KBM-7 (cell line): ENCODE results near the gene GLS2.
A peak's percentile ranks its signal among the peaks of the same experiment; 100 is the strongest.
"Not testable (repeated sequence)": the region's sequence is repeated elsewhere in the genome, so short reads cannot be mapped to it uniquely, and the experiment has no call there.

ENCODE experiments used
- DNase-seq: peaks from one replicate; pipeline ENCODE4 v3.0.0-alpha.2; 2015
- in situ Hi-C: fragments of 300-500 bp; cut with MboI; formaldehyde crosslinking; loops from 2 replicates; pipeline ENCODE4 v1.14.3; 2020; ENCODE audit warnings: low sequenced_read_pairs, low pct_unique_long_range_greater_than_20kb, mixed read lengths

GLS2 gene

GRCh38 chr12:56488041-56488955 lies at the start of gene GLS2:
TSS of gene GLS2 (minus strand) at chr12:56488161. CDS start at chr12:56488118, 43 bp downstream.
- in situ Hi-C loops: no loop called here
- no peak for DNase-seq

GRCh38 chr12:56537546-56537945 lies 49.6 kb upstream of the GLS2 start:
- in situ Hi-C loops: no loop called here
- no peak for DNase-seq

- no peak for DNase-seq
- in situ Hi-C loops: no loop called here
Measured at GRCh38 chr12:56530390-56531055, 42.6 kb upstream of the GLS2 start.

GRCh38 chr12:56529656-56530055 lies 41.7 kb upstream of the GLS2 start:
- in situ Hi-C loops: no loop called here
- DNase-seq: no peak

GRCh38 chr12:56528846-56529245 lies 40.9 kb upstream of the GLS2 start:
- in situ Hi-C loops: no loop called here
- DNase-seq: no peak

GRCh38 chr12:56522411-56523193 lies 34.6 kb upstream of the GLS2 start:
- in situ Hi-C loops: no loop called here

GRCh38 chr12:56521590-56522371 lies 33.8 kb upstream of the GLS2 start, which contains the start of gene RBMS2:
TSS of gene RBMS2 (plus strand) at chr12:56521820. CDS start at chr12:56522024, 204 bp downstream.
- peak; percentile 79 for DNase-seq
- in situ Hi-C loops: no loop called here

More at GRCh38 chr12:56522411-56523193, 34.6 kb upstream of the GLS2 start:
- no peak for DNase-seq

GRCh38 chr12:56521209-56521589 lies 33.2 kb upstream of the GLS2 start:
- in situ Hi-C loops: no loop called here
- no peak for DNase-seq

- in situ Hi-C loops: no loop called here
- no peak for DNase-seq
Measured at GRCh38 chr12:56520506-56520905, 32.5 kb upstream of the GLS2 start.

GRCh38 chr12:56520048-56520447 lies 32.1 kb upstream of the GLS2 start:
- in situ Hi-C loops: no loop called here
- no peak for DNase-seq

- DNase-seq: no peak
- in situ Hi-C loops: no loop called here
Measured at GRCh38 chr12:56518570-56518969, 30.6 kb upstream of the GLS2 start.

- in situ Hi-C loops: no loop called here
- DNase-seq: no peak
Measured at GRCh38 chr12:56517854-56518253, 29.9 kb upstream of the GLS2 start.

- DNase-seq, in situ Hi-C loops: not testable (repeated sequence)
Measured at GRCh38 chr12:56514014-56514318, 26.0 kb upstream of the GLS2 start.

GRCh38 chr12:56510786-56511185 lies 22.8 kb upstream of the GLS2 start:
- in situ Hi-C loops: no loop called here
- DNase-seq: no peak

GRCh38 chr12:56499879-56500278 lies 11.9 kb upstream of the GLS2 start:
- DNase-seq, in situ Hi-C loops: not testable (repeated sequence)

- in situ Hi-C loops: not testable (repeated sequence)
Measured at GRCh38 chr12:56499452-56499851, 11.5 kb upstream of the GLS2 start.

GRCh38 chr12:56498126-56498902 lies 10.4 kb upstream of the GLS2 start:
- DNase-seq, in situ Hi-C loops: not testable (repeated sequence)

More at GRCh38 chr12:56499452-56499851, 11.5 kb upstream of the GLS2 start:
- DNase-seq: not testable (repeated sequence)

- in situ Hi-C loops: not testable (repeated sequence)
- peak; percentile 42 for DNase-seq
Measured at GRCh38 chr12:56496704-56497103, 8.7 kb upstream of the GLS2 start.
